NB4 (cell line): ENCODE results near the gene HDAC9.

Experiments used
- CTCF ChIP-seq: IDR thresholded peaks from one replicate; pipeline ENCODE4 v1.5.1; 2012; ENCODE audit warnings: low read depth, low read length
- POLR2A ChIP-seq: IDR thresholded peaks from 2 replicates; pipeline ENCODE4 v1.6.1; 2011; ENCODE audit warnings: mild to moderate bottlenecking; ENCODE audit not compliant: insufficient read length; ENCODE audit errors: extremely low read depth

GRCh38 chr7:18843979-18844378 lies 348.4 kb downstream of the HDAC9 start:
- TF ChIP-seq POLR2A (no peak), CTCF (no peak)
